A204.1 (cell line): ENCODE results near the gene IQCK.

Experiments
- FAIRE-seq: peaks from 2 replicates; lab custom pipeline; 2012; peaks lifted over from hg19 to GRCh38; lab: Jason Lieb, UNC

Gene IQCK

GRCh38 chr16:19884611-19885450 lies 166.8 kb downstream of the IQCK start, which contains the start of gene GPRC5B:
Gene GPRC5B (minus strand): TSS chr16:19884848. CDS start chr16:19872845, 12,003 bp downstream.
- no peak for FAIRE-seq

- FAIRE-seq: no peak
Measured at GRCh38 chr16:19885451-19886072, 167.5 kb downstream of the IQCK start.

- peak; percentile 83 for FAIRE-seq
Measured at GRCh38 chr16:19886073-19886941, 168.2 kb downstream of the IQCK start.

GRCh38 chr16:19888834-19889233 lies 170.8 kb downstream of the IQCK start:
- FAIRE-seq: no peak

- FAIRE-seq: no peak
Measured at GRCh38 chr16:19890901-19891300, 172.8 kb downstream of the IQCK start.

GRCh38 chr16:19892902-19893301 lies 174.8 kb downstream of the IQCK start:
- no peak for FAIRE-seq

GRCh38 chr16:19894586-19894985 lies 176.5 kb downstream of the IQCK start:
- no peak for FAIRE-seq

GRCh38 chr16:19896951-19897350 lies 178.9 kb downstream of the IQCK start:
- FAIRE-seq: no peak

- FAIRE-seq: no peak
Measured at GRCh38 chr16:19898166-19898565, 180.1 kb downstream of the IQCK start.

- peak; percentile 54 for FAIRE-seq
Measured at GRCh38 chr16:19898924-19899604, 181.0 kb downstream of the IQCK start.

GRCh38 chr16:19899605-19899955 lies 181.5 kb downstream of the IQCK start:
- FAIRE-seq: no peak

- FAIRE-seq: no peak
Measured at GRCh38 chr16:19901164-19901563, 183.1 kb downstream of the IQCK start.

- FAIRE-seq: peak; percentile 14
Measured at GRCh38 chr16:19907161-19907992, 189.3 kb downstream of the IQCK start.
